Measurements from ENCODE around the gene HECTD4. TPM values are rescaled to one million over a fixed set of nuclear protein-coding genes. Genes with fewer than 3 reads are reported as not detected.

HECTD4 gene
- total RNA-seq (ENCODE audit: low replicate concordance) = 57.6 and 62.1 TPM in 2 replicates
- long read RNA-seq, partial matches to known transcripts = 4 of 7 reads
- long read RNA-seq, other reads (novel, unspliced or antisense) = 3 of 7 reads

DNA sequence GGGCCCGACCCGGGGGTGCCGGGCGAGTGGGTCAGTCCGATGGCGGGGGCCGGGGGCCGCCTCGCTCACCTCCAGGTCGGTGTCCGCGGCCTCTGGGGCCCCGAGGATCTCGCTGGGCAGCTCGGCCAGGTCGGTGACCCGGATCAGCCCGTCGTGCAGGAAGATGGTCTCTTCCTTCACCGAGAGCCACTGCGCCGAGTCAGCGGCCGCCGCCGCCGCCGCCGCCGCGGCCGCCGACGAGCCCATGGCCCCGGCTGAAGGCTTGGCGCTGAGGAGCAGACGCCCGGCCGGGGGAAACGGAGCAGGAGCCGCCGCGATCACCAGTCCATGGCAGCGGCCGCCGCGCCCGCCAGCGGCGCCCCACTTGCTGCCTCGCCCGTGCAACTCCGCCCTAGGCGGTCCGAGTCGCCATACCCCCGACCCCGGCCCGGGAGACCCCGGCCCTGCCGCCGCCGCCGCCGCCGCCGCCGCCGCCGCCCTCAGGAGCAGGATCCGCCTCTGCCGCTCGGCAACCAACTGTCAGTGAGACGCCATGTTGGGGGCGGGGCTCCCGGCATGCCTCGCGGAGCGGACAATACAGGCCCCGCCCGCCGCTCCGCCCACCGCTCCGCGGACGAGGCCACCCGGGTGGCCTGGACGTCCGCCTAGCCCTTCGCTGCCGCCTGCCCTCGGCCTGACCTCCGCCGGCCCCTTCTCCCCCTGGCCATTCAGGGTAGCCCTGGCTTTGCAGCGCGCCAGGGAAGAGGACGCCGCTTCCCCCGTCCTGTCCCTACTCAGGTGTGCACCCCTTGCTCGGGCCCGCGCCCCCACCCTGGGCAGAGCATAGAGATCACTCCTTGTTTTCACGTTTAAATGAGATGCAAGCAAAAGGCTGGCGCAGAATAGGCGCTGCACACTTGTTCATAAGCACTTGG lies at the start of gene HECTD4:
Gene HECTD4 (minus strand): TSS at position 549 of the 914 bp plus-strand sequence. CDS start 303 bp downstream, at position 246.
- DNase-seq (ENCODE audit: extremely low spot score, unreplicated experiment) = peak; percentile 93
- H3K4me1 Mint-ChIP-seq (ENCODE audit: unreplicated experiment) = peaks cover 27% of the 10 kb centered on the region
- H3K36me3 Mint-ChIP-seq = no peaks in the 10 kb centered on the region
- peak within 1 kb of the TSS; percentile 92 for H3K27ac Mint-ChIP-seq
- TF ChIP-seq, protein P1, sequence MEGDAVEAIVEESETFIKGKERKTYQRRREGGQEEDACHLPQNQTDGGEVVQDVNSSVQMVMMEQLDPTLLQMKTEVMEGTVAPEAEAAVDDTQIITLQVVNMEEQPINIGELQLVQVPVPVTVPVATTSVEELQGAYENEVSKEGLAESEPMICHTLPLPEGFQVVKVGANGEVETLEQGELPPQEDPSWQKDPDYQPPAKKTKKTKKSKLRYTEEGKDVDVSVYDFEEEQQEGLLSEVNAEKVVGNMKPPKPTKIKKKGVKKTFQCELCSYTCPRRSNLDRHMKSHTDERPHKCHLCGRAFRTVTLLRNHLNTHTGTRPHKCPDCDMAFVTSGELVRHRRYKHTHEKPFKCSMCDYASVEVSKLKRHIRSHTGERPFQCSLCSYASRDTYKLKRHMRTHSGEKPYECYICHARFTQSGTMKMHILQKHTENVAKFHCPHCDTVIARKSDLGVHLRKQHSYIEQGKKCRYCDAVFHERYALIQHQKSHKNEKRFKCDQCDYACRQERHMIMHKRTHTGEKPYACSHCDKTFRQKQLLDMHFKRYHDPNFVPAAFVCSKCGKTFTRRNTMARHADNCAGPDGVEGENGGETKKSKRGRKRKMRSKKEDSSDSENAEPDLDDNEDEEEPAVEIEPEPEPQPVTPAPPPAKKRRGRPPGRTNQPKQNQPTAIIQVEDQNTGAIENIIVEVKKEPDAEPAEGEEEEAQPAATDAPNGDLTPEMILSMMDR (conservative IDR thresholded peaks at IDR 0.05) = no peak
- no peaks in the 10 kb centered on the region for H3K9me3 Mint-ChIP-seq
- H3K27me3 Mint-ChIP-seq = no peaks in the 10 kb centered on the region
- peak within 1 kb of the TSS; percentile 95 for H3K4me3 Mint-ChIP-seq

DNA sequence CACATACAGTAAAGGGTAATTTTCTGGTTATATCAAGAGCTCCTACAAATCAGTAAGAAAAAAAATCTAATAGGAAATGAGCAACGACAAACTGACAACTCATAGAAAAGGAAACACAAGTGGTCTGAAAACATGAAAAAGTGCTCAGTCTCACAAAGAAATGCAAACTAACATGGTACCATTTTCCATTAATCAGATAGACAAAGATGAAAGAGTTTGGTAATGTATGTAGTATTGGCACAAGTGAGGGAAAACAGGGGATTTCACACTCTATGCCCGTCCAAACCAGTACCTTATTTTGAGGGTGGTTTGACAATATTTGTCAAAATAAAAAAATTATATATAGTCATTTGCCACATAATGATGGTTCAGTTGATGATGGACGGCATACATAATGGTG lies 49.7 kb upstream of the HECTD4 start:
- no peaks in the 10 kb centered on the region for H3K9me3 Mint-ChIP-seq
- TF ChIP-seq, protein P1 (conservative IDR thresholded peaks at IDR 0.05) = no peak
- peaks cover 4% of the 10 kb centered on the region for H3K36me3 Mint-ChIP-seq
- H3K27ac Mint-ChIP-seq = no peak overlapping the region
- H3K27me3 Mint-ChIP-seq = no peaks in the 10 kb centered on the region
- no peaks in the 10 kb centered on the region for H3K4me1 Mint-ChIP-seq (ENCODE audit: unreplicated experiment)
- DNase-seq (ENCODE audit: extremely low spot score, unreplicated experiment) = no peak
- H3K4me3 Mint-ChIP-seq = no peak overlapping the region

DNA sequence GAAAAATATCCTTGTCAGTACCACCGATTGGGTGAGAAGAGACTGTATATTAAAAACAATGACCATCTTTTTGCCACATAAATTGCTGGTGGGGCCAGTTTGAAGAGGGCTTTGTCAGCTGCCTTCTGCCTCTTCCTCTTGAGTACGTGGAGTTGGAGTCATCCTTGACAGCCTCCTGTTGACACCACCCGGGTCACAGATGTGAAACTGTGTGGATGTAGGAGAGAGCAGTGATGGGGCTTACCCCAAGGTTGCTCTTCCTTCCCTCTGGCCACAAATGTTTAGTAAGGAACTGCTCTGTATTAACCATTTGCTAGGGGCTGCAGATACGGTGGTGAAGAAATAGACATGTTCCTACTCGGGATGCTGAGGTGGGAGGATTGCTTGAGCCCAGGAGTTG lies 48.7 kb upstream of the HECTD4 start:
- Mint-ChIP-seq H3K36me3 (peaks cover 4% of the 10 kb centered on the region), H3K4me3 (no peak overlapping the region), H3K4me1 (ENCODE audit: unreplicated experiment) (no peaks in the 10 kb centered on the region), H3K27ac (no peak overlapping the region), H3K9me3 (no peaks in the 10 kb centered on the region), H3K27me3 (no peaks in the 10 kb centered on the region)
- TF ChIP-seq, protein P1 (conservative IDR thresholded peaks at IDR 0.05) = no peak
- DNase-seq (ENCODE audit: extremely low spot score, unreplicated experiment) = no peak

GRCh38 chr12:112427760-112428159 lies 45.5 kb upstream of the HECTD4 start:
- DNase-seq (ENCODE audit: extremely low spot score, unreplicated experiment) = no peak
- Mint-ChIP-seq H3K9me3 (no peaks in the 10 kb centered on the region), H3K27me3 (no peaks in the 10 kb centered on the region), H3K4me1 (ENCODE audit: unreplicated experiment) (peaks cover 5% of the 10 kb centered on the region), H3K27ac (no peak overlapping the region), H3K4me3 (no peak overlapping the region), H3K36me3 (peaks cover 4% of the 10 kb centered on the region)
- TF ChIP-seq, protein P1 (conservative IDR thresholded peaks at IDR 0.05) = no peak

DNA sequence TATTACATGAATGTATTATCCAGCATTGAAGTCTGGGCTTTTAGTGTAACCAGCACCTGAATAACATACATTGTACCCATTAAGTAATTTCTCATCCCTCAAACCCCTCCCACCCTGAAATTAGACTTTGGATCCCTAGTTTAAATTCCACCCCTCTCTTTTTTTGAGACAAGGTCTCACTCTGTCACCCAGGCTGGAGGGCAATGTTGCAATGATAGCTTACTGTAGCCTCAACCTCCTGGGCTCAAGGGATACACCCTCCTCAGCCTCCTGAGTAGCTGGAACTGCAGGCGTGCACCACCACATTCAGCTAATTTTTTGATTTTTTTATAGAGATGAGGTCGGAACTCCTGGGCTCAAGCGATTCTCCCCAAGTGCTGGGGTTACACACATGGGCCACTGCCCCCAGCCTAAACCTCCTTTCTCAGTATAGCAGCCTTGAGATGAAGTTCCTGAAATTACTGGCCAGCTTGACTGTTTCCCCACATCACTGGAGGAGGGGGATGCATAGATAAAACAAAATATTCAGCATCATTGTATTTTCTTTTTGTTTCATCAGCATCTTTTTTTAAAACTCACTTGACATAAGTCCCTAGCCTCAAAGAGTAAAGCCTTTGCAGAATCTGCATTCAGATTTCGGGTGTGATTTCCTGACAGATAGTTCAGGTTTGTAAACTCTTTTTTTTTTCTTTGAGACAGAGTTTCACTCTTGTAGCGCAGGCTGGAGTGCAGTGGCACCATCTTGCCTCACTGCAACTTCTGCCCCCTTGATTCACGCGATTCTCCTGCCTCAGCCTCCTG lies 43.6 kb upstream of the HECTD4 start:
- no peak for DNase-seq (ENCODE audit: extremely low spot score, unreplicated experiment)
- H3K4me3 Mint-ChIP-seq = no peak overlapping the region
- H3K36me3 Mint-ChIP-seq = peaks cover 4% of the 10 kb centered on the region
- peaks cover 8% of the 10 kb centered on the region for H3K4me1 Mint-ChIP-seq (ENCODE audit: unreplicated experiment)
- no peaks in the 10 kb centered on the region for H3K9me3 Mint-ChIP-seq
- no peak overlapping the region for H3K27ac Mint-ChIP-seq
- TF ChIP-seq, protein P1 (conservative IDR thresholded peaks at IDR 0.05) = no peak
- H3K27me3 Mint-ChIP-seq = no peaks in the 10 kb centered on the region
